ENCODE data around the gene ITSN1.

DNA sequence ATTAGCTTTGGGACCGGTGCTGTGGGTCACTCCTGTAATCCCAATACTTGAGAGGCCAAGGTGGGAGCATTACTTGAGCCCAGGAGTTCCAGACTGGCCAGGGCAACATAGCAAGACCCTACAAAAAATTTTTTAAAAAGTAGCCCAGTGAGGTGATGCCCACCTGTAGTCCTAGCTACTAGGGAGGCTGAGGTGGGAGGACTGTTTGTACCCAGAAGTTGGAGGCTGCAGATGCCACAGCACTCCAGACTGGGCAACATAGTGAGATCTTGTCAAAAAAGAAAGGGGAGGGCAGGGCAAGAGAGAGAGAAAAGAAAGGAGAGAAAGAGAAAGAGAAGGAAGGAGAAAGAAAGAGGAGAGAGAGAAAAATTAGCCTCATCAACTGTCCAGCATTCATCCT is 6.3 kb downstream of the ITSN1 start:
- TF ChIP-seq, protein P1, sequence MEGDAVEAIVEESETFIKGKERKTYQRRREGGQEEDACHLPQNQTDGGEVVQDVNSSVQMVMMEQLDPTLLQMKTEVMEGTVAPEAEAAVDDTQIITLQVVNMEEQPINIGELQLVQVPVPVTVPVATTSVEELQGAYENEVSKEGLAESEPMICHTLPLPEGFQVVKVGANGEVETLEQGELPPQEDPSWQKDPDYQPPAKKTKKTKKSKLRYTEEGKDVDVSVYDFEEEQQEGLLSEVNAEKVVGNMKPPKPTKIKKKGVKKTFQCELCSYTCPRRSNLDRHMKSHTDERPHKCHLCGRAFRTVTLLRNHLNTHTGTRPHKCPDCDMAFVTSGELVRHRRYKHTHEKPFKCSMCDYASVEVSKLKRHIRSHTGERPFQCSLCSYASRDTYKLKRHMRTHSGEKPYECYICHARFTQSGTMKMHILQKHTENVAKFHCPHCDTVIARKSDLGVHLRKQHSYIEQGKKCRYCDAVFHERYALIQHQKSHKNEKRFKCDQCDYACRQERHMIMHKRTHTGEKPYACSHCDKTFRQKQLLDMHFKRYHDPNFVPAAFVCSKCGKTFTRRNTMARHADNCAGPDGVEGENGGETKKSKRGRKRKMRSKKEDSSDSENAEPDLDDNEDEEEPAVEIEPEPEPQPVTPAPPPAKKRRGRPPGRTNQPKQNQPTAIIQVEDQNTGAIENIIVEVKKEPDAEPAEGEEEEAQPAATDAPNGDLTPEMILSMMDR (IDR thresholded peaks at IDR 0.05) = no peak
- TF ChIP-seq POLR2A (IDR thresholded peaks at IDR 0.05) = no peak
- TF ChIP-seq POLR2AphosphoS5 (IDR thresholded peaks at IDR 0.05) = no peak
